GM19043 (cell line): Measurements from ENCODE around the gene LAP3.
A peak's percentile ranks its signal among the peaks of the same experiment; 100 is the strongest.
"Not testable (repeated sequence)": the region's sequence is repeated elsewhere in the genome, so short reads cannot be mapped to it uniquely, and the experiment has no call there.

ENCODE experiments used
- ATAC-seq: cut with Tn5 transposase; IDR thresholded peaks from one replicate; pipeline ENCODE4 v1.9.1; 2021; ENCODE audit warnings: low read depth; ENCODE audit not compliant: unreplicated experiment

The LAP3 gene

DNA sequence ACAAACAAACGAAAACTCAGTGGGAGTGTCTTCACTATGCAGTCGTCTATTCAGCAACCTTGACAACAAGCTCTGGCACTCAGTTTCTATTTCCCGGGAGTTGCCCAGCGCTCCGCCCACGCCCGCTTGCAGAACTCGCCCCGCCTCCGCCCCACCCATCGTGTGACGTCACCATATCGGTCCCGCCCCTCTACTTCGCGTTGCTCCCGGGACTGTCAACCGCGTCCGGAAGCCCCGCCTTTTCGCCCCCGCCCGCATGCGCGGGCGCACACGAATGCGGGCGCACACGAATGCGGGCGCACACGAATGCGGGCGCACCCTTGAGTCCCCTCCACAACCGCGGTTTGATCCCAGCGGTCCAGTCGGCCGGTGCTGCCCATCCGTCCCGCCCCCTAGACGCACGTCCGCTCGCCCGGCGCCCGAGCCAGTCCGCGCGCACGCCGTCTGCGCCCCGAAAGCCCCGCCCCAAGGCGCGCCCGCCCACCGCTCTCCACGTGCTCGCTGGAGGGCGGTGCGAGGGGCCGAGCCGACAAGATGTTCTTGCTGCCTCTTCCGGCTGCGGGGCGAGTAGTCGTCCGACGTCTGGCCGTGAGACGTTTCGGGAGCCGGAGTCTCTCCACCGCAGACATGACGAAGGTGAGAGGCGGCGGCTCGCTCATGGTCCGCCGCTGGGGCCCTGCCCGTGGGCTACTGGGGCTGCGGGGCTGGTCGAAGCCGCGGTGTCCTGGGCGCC, at the start of gene LAP3:
Gene LAP3, plus strand, starts transcription at position 267 of the 733 bp plus-strand sequence. Its CDS starts 268 bp downstream, at position 535.
- ATAC-seq = peak; percentile 72

DNA sequence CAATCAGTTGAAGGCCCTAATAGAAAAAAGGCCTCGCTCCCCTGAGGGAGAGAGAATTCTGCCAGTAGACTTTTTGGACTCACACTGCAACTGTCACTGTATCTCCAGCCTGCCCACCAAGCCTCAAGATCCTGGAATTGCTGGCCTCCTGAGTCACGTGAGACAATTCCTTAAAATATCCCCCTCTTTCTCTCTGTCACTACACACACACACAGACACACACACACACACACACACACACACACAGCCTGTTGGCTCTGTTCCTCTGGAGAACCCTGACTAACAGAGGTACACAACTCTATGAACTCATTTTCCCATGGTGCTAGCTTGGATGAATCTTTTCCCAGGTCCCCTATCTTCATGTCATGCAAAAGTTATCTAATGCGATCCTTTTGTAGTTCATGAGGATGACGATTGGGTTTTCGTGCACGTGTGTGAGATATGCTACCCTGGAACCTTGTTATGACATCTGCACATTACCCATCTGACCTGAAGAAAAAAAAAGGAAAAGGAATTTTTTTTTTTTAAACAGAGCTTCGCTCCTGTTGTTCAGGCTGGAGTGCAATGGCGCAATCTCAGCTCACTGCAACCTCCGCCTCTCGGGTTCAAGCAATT, 48.3 kb upstream of the LAP3 start:
- ATAC-seq = no peak

DNA sequence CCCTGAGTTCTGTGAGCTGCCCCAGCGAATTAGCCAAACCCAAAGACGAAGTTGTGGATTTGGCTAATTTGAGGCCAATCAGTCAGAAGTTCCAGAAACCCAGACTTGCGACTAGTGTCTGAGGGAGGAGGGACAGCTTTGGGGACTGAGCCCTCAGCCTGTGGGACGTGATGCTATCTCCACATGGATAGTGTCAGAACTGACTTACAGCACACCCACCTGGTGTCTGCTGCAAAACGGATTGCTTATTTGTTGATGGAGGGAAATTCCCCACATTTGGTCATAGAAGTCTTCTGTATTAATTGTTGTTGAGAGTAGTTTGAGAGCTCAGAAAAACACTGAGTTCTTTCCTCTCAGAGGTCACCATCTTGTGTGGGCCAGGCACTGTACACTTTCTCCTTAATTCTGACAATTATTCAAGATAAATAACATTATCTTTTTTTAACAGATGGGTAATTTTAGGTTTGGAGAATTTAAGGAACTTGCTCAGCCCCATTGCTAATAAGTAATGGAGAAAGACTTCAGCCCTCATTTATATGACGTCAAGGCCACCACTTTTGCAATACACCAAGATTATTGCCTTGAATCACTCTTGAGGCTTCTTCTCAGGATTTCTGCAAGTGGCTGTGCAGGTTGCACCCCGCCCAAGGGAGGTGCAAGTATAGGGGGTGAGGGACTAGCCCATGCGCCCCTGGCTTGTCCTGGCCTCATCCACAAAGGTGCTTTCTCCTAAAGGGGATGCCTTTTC, 45.3 kb upstream of the LAP3 start:
- no peak for ATAC-seq

DNA sequence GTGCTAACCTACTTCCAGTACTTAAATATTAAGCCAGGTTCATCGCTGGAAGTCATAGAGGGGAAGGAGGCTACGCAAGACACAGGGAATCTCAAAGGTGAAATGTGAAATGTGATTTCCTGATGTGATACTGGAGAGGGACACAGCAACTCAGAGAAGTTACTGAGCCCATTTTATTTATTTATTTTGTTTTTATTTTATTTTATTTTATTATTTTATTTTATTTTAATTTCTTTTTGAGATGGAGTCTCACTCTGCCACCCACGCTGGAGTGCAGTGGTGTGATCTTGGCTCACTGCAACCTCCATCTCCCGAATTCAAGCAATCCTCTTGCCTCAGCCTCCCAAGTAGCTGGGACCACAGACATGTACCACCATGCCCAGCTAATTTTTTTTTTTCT, 42.3 kb upstream of the LAP3 start:
- no peak for ATAC-seq

DNA sequence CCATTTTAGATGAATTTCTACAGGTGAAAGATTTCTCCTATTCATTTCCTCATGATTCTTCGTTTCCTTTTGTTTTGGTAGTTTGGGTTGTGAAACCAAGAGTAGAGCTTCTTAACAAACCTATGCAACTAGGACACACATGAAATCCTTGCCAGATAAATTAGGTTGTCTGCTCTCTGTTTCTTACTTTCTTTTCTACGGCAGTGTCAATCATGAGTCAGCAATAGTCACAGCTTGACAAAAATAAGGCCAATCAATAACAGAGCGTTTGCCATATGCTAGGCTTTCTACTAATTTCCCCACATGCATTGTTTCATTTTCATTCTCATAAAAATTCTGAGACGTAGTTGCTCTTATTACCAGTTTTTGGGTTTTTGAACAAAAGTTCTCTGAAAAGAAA, 41.8 kb upstream of the LAP3 start:
- no peak for ATAC-seq

DNA sequence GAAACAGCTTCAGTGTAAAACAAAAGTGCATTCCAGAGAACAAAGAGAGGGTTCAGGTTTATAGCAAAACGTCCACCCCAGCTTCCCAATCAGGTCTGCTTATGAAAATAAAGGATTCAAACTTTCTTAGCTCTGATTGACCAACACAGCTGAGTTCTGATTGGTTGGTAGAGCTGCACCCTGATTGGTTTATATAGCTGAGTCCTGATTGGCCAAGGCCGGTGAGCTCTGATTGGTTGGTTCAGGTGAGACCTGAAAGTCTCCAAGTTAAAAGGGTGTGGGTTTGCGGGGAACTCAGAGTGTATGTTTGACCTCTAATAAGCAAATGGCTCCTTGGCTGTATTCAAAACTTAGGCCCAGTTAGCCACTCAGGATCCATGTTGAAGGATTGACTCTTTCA, 41.1 kb upstream of the LAP3 start:
- no peak for ATAC-seq

DNA sequence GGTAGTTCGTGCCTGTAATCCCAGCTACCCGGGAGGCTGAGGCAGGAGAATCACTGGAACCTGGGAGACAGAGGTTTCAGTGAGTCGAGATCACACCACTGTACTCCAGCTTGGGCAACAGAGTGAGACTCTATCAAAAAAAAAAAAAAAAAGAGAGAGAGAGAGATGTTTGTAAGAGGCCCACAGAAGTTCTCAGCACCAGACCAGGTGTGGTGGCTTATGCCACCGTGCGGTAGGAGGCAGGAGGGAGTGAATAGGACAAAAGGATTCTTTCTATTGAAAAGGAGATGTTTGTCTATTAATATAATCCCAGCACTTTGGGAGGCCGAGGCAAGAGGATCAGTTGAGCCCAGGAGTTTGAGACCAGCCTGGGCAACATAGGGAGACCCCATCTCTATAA, 39.9 kb upstream of the LAP3 start:
- ATAC-seq = not testable (repeated sequence)

DNA sequence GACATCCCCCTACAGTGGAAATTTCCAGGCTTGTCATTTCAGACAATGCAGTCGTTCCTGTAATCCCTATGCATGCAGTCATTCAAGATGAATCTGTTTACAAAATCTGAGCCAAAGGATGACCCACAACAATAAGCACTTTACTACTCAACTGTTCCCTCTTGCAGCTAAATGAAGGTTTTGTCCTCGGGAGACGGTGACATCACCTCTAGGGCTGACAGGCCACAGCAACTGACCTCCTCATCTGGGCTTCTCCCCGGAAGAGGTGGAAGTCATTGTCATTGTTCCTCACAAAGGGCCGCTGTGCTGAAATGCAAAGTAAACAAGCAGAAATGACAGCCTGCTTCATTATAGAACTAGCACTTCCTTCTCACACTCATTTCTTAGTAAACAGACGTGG, 32.8 kb upstream of the LAP3 start:
- ATAC-seq = no peak

DNA sequence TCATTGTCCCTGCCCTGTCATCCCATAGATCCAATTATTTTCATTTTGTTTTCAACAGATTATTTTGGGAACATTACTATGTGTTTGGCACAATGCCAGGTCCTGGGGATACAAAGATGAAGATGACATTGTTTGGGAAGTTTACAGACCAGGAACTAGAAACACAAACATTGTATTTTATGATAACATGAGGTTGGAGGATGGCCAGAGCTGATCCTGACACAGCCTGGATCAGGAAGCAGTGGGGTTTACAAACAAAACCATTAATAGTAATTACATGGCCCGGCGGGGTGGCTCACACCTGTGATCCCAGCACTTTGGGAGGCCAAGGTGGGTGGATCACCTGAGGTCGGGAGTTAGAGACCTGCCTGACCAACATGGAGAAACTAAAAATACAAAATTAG, 32.2 kb upstream of the LAP3 start:
- no peak for ATAC-seq

DNA sequence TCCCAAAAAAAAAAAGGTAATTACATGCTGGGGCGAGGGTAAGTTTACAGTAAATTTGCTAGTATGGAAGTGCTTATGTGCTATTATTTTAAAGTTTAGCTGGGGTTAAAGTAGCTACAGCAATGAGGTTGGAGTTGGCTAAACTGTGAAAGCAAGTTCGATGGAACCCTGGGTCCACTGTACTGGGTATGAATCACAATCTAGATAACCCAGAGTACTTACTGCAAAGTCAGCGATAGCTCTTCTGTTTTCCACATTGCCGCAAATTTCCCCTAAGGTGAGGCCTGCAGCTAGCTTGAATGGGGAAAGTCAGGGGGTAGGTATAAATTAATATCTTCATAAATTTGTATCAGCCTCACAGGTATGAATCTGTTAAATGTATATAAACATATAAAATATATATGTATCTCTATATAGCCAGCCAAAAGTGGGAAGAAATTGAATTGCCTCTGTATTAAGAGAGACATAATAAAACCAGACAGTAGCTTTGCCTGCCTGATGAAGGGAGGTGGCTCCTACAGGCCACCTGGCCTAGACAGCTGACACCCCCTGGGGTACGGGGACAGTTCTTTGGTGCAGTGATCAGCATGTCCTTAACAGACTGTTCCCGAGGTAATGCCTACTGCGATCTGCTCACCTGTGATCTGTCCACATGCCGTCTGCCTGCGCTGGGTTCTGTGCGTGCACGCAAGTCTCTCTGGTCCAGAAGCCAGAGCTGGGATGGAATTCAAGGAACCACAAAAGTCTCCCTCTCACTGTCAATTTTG, 31.4 kb upstream of the LAP3 start:
- no peak for ATAC-seq

DNA sequence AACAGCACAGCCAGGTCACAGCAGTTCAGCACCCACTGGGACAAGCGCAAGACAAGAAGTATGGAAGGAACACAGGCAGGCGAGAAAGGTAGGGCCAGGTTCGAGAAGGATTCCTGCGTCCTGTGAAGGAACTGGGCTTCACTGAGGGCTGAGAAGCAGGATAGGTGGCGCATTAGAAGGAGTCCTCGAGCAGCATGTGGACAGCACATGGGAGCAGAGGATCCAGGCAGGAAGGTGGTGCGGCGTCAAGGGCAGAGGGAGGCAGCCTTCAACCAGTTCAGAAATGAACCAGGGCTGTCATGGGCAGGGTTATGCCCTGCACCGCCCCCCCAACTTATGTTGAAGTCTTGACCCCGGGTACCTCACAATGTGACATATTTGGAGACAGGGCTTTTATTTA, 30.8 kb upstream of the LAP3 start:
- ATAC-seq = no peak

DNA sequence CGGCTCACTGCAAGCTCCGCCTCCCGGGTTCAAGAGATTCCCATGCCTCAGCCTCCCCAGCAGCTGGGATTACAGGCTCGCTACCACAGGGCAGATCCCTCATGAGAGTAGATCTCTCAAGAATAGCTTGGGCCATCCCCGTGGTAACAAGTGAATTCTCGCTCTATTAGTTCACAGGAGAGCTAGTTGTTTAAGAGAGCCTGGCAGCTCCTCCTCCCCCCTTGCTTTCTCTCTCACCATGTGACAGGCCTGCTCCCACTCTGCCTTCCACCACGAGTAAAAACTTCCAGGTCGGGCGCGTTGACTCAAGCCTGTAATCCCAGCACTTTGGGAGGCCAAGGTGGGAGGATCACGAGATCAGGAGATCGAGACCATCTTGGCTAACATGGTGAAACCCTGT, 30.3 kb upstream of the LAP3 start:
- ATAC-seq = no peak

DNA sequence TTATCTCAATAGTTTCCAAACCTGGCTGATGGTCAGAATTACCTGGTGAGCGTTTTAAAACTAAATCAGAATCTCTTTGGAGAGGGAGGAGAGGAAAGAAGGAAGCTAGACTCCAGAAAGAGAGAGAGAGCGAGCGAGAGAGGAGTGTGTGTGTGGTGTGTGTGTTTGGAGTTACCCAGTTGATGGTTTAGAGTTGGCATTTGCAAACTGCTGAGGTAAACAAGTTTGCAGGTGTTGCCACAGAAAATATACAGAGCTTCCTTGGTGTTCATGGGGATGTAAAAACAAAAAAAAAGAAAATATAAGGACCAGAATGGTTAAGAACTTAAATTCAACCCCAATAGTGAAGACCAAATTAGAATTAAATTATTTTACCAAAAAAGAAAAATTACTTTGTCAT, 26.4 kb upstream of the LAP3 start:
- no peak for ATAC-seq

DNA sequence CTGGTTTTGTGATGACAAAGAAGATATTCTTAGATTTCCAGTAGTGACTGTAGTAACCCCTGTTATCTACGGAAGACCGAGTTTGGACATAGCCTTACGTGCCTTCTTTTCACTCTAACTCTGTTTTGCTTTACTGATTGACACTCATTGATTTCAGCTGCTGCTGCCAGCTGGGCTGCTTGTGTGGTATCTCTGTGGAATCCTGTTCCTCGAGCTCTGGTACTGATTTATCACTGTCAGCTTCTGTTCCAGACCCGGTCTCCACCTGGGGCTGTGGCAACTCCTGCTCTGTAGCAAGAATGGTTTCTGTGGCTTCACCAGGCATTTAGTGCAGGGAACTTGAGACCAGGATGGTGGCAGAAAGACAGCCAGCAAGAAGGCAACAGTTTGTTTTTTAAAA, 24.6 kb upstream of the LAP3 start:
- ATAC-seq = no peak

DNA sequence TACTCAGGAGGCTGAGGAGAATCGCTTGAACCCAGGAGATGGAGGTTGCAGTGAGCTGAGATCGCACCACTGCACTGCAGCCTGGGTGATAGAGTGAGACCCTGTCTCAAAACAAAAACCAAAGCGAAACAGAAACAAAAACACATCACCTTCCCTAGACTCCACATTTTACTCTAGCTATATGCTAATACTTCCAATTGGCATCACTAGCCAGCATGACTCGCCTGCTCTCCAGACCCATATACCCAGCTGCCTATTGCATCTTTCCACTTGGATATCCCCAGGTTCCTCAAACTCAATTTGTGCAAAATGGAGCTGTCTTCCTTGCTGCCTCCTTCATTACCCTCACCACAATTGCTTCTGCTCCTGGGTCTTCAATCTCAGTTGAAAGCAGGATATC, 22.4 kb upstream of the LAP3 start:
- ATAC-seq = no peak

DNA sequence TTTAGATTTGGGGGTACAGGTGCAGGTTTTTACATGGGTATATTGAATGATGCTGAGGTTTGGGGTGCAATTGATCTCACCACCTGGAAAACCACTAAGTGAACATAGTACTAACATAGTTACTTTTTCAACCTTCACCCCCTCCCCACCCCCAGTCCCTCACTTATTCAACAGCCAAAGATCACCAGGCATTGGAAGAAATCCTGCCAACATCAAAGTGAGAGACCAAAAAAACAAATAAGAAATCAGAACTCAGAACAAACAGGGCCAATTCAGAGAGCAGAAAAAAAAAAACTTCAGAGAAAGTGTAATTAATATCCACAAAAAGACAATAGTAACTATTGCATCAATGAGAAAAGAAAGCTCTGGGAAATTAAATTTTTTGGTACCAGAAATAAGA, 20.5 kb upstream of the LAP3 start:
- no peak for ATAC-seq

DNA sequence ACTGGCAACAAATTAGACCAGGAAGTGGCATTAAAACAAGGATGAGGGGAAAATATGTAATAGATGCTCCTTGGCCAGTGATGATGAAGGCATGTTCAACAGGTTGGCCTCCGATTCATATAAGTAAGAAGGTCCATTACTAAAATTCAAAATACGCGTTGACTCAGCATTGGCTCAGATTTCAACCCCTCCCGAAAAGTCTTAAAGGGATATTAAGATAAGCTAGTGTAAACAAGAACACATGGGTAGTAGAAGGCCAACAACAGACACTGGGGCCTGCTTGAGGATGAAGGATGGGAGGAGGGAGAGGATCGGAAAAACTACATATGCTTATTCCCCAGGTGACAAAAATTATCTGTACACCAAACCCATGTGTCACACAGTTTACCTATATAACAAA, 19.1 kb upstream of the LAP3 start:
- ATAC-seq = no peak

DNA sequence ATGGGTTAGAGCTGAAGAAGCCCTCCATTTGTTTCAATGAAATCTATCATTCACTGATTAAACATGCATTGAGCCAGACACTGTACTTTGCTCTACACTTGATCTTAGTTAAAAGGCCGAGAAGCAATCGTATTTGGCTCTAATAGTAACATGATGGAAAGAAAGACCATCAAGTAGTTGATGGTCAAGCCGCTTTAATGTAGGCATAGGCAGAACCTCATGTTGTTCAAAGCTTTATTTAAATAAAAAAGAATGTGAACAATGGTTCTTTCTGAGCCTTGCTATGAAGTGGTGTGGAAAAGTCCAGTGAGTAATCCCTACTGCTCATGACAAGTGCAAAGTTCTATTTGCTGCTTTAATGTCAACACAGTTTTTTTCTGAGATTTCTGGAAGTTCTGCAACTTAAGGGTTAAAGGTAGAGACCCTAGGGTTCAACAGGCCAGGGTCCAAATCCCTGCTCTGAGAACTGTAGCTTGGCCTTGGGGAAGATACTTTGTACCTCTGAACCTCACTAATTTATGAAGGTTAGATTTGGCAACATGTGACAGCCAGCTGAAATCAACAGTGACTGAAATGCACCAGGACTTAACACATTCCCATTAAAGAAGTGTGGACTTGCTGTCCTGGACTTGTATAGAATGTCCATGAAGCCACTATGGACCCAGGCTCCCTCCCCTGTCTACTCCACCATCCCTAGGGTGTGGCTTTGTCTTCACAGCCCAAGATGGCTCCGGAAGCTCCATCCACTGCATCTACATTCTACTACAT, 17.9 kb upstream of the LAP3 start:
- ATAC-seq = no peak

DNA sequence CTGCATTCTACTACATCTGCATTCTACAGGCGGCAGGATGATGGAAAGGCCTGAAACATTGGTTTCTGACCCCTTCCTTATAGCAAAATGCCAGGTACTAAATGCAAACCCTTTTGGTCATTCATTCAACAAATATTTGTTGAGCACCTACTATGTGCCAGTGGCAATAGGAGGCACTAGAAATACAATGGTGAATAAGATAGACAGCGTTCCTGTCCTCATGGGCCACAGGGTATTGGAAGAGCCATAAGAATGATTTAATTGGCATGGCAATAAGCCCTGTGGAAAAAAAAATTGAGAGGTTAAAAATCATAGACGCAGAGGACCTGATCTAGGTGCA, 17.3 kb upstream of the LAP3 start:
- no peak for ATAC-seq

DNA sequence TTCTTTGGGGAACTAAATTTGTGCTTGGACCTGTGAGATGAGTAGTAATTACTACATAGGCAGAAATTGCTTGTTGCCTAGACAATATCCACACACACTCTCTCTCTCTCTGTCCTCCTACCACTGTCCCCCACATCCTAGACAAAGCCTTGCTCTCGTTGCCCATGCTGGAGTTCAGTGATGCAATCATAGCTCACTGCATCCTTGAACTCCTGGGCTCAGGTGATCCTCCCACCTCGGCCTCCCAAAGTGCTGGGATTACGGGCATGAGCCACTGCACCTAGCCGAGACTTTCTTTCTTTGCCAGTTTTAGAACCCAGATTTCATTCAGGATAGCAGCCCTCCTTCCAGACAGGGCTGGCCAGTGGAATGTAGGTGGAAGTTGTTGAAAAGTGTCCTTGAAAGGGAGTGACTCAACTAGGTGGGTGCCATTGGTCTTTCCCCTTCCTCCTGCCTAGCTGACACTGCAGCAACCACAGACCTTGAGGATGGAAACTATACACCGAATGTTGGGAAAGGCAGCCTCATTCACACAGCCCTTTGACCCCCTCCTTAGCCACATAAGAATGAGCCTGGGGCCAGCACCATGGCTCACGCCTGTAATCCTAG, 16.8 kb upstream of the LAP3 start:
- ATAC-seq = no peak
